H9 (cell line): ENCODE measurements around the gene TBC1D22A. TPM values are rescaled to one million over a fixed set of nuclear protein-coding genes. Genes with fewer than 3 reads are reported as not detected.

ENCODE experiments used
- DNase-seq: peaks from one replicate; pipeline ENCODE4 v3.0.0-alpha.2; 2017
- H2AFZ ChIP-seq: one replicate; pipeline ENCODE4 v1.6.1; 2013; ENCODE audit warnings: mild to moderate bottlenecking, low read length, control low read depth, moderate library complexity
- H2AK5ac ChIP-seq: 2 replicates; pipeline ENCODE4 v1.6.1; 2013; ENCODE audit warnings: low read length, control low read depth, mixed read lengths; ENCODE audit not compliant: insufficient read length
- H2BK120ac ChIP-seq: one replicate; pipeline ENCODE4 v1.6.1; 2013; ENCODE audit warnings: low read depth, mild to moderate bottlenecking, low read length, control low read depth, inconsistent platforms; ENCODE audit not compliant: poor library complexity, severe bottlenecking
- H2BK12ac ChIP-seq: 2 replicates; pipeline ENCODE4 v1.6.1; 2013; ENCODE audit warnings: low read length, control low read depth, mixed read lengths, low read depth; ENCODE audit not compliant: insufficient read length
- H2BK15ac ChIP-seq: 2 replicates; pipeline ENCODE4 v1.6.1; 2013; ENCODE audit warnings: low read depth, low read length, control low read depth
- H2BK20ac ChIP-seq: one replicate; pipeline ENCODE4 v1.6.1; 2013; ENCODE audit warnings: low read depth, mild to moderate bottlenecking, low read length, control low read depth, inconsistent platforms; ENCODE audit not compliant: poor library complexity, severe bottlenecking
- H2BK5ac ChIP-seq: 2 replicates; pipeline ENCODE4 v1.6.1; 2013; ENCODE audit warnings: low read length, control low read depth, mixed read lengths; ENCODE audit not compliant: insufficient read length
- H3K14ac ChIP-seq: 2 replicates; pipeline ENCODE4 v1.6.1; 2013; ENCODE audit warnings: low read length, control low read depth; ENCODE audit not compliant: insufficient read depth
- H3K18ac ChIP-seq: 2 replicates; pipeline ENCODE4 v1.6.1; 2013; ENCODE audit warnings: low read depth, mild to moderate bottlenecking, mixed read lengths, low read length, control low read depth; ENCODE audit not compliant: insufficient read length
- H3K23ac ChIP-seq: 2 replicates; pipeline ENCODE4 v1.6.1; 2013; ENCODE audit warnings: low read length, control low read depth, mixed read lengths, low read depth; ENCODE audit not compliant: insufficient read length
- H3K23me2 ChIP-seq: 2 replicates; pipeline ENCODE4 v1.6.1; 2013; ENCODE audit warnings: low read depth, mild to moderate bottlenecking, mixed read lengths, low read length, control low read depth; ENCODE audit not compliant: insufficient read length, poor library complexity, severe bottlenecking
- H3K27ac ChIP-seq: 2 replicates; pipeline ENCODE4 v1.5.1; 2013; ENCODE audit warnings: low read length, control low read depth, mixed read lengths, low read depth; ENCODE audit not compliant: insufficient read length
- H3K27me3 ChIP-seq: 2 replicates; pipeline ENCODE4 v1.6.1; 2013; ENCODE audit warnings: low read length, control low read depth, inconsistent platforms; ENCODE audit not compliant: insufficient read depth
- H3K4ac ChIP-seq: 2 replicates; pipeline ENCODE4 v1.6.1; 2013; ENCODE audit warnings: low read depth, mild to moderate bottlenecking, control low read depth, inconsistent platforms, low read length, moderate library complexity
- H3K4me1 ChIP-seq: 2 replicates; pipeline ENCODE4 v1.6.1; 2013; ENCODE audit warnings: low read length, control low read depth, inconsistent platforms; ENCODE audit not compliant: insufficient read depth
- H3K4me2 ChIP-seq: 2 replicates; pipeline ENCODE4 v1.6.1; 2013; ENCODE audit warnings: low read length, control low read depth, mixed read lengths; ENCODE audit not compliant: insufficient read length, insufficient read depth
- H3K56ac ChIP-seq: 2 replicates; pipeline ENCODE4 v1.6.1; 2013; ENCODE audit warnings: low read depth, mild to moderate bottlenecking, mixed read lengths, low read length, control low read depth; ENCODE audit not compliant: insufficient read length
- H3K79me1 ChIP-seq: 2 replicates; pipeline ENCODE4 v1.6.1; 2013; ENCODE audit warnings: low read depth, mild to moderate bottlenecking, moderate library complexity, low read length, control low read depth, inconsistent platforms; ENCODE audit not compliant: insufficient read depth, poor library complexity, severe bottlenecking
- H3K79me2 ChIP-seq: 2 replicates; pipeline ENCODE4 v1.6.1; 2013; ENCODE audit warnings: low read length, control low read depth, inconsistent platforms; ENCODE audit not compliant: insufficient read depth
- H3K9ac ChIP-seq: 2 replicates; pipeline ENCODE4 v1.6.1; 2013; ENCODE audit warnings: low read length, control low read depth, mixed read lengths; ENCODE audit not compliant: insufficient read length; ENCODE audit errors: extremely low read depth
- H3K9me3 ChIP-seq: one replicate; pipeline ENCODE4 v1.6.1; 2013; ENCODE audit warnings: low read depth, low read length, inconsistent platforms; ENCODE audit not compliant: control insufficient read depth
- H3T11ph ChIP-seq: one replicate; pipeline ENCODE4 v1.6.1; 2013; ENCODE audit warnings: mild to moderate bottlenecking, low read length, control low read depth, inconsistent platforms
- H4K20me1 ChIP-seq: one replicate; pipeline ENCODE4 v1.6.1; 2013; ENCODE audit not compliant: control insufficient read depth, insufficient read length, insufficient read depth
- H4K5ac ChIP-seq: 2 replicates; pipeline ENCODE4 v1.6.1; 2013; ENCODE audit warnings: low read depth, mild to moderate bottlenecking, mixed read lengths, low read length, control low read depth; ENCODE audit not compliant: insufficient read length
- H4K8ac ChIP-seq: replicated peaks from 2 replicates; pipeline ENCODE4 v1.6.1; 2013; ENCODE audit warnings: low read length, control low read depth, mixed read lengths, low read depth; ENCODE audit not compliant: insufficient read length
- H4K91ac ChIP-seq: 2 replicates; pipeline ENCODE4 v1.6.1; 2013; ENCODE audit warnings: low read depth, mild to moderate bottlenecking, moderate library complexity, mixed read lengths, low read length, control low read depth; ENCODE audit not compliant: insufficient read length
- H3K27ac Mint-ChIP-seq, 3 experiments: 2 replicates in 2 of 3; 3 replicates in 1 of 3; pipeline ENCODE4 v1.8.0; 2020 to 2021; ENCODE audit warnings: mixed read lengths in 3 of 3, mild to moderate bottlenecking in 1 of 3, moderate library complexity in 1 of 3
- H3K27me3 Mint-ChIP-seq: 2 replicates; pipeline ENCODE4 v1.8.0; 2021; ENCODE audit warnings: low read depth, mild to moderate bottlenecking, moderate library complexity, mixed read lengths
- H3K36me3 Mint-ChIP-seq, 3 experiments: 2 replicates in 2 of 3; 3 replicates in 1 of 3; pipeline ENCODE4 v1.8.0; 2020 to 2021; ENCODE audit warnings: low read depth in 3 of 3, mixed read lengths in 3 of 3; ENCODE audit not compliant: insufficient read depth in 1 of 3
- H3K4me1 Mint-ChIP-seq, 2 experiments: 2 replicates each; pipeline ENCODE4 v1.8.0; 2020; ENCODE audit warnings: mixed read lengths in 2 of 2
- H3K4me3 Mint-ChIP-seq, 2 experiments: 2 replicates in 1 of 2; 3 replicates in 1 of 2; pipeline ENCODE4 v1.8.0; 2020 to 2021; ENCODE audit warnings: mild to moderate bottlenecking in 2 of 2, mixed read lengths in 2 of 2, moderate library complexity in 1 of 2
- H3K9me3 Mint-ChIP-seq, 2 experiments: 2 replicates in 1 of 2; 3 replicates in 1 of 2; pipeline ENCODE4 v1.8.0; 2020; ENCODE audit warnings: mild to moderate bottlenecking in 2 of 2, mixed read lengths in 2 of 2, moderate library complexity in 1 of 2
- CTCF ChIP-seq: fragments of 200-600 bp; sonication (generic); conservative IDR thresholded peaks from 3 replicates; pipeline ENCODE4 v1.8.0; 2021; ENCODE audit warnings: antibody characterized with exemption, mild to moderate bottlenecking
- WGBS: extraction: QIAGEN DNeasy Blood & Tissue Kit; methylation state at CpG from one replicate; pipeline ENCODE4 v1.1.7; 2013; ENCODE audit warnings: missing lambda C conversion rate, low lambda C conversion rate, mixed read lengths; ENCODE audit not compliant: insufficient read length; ENCODE audit errors: extremely low coverage; 5-methylcytosine and 5-hydroxymethylcytosine counted together
- total RNA-seq: library from RNA; stranded (reverse); gene quantifications from 2 replicates; pipeline ENCODE4 v1.2.1, GENCODE V29; 2021

Gene TBC1D22A
- total RNA-seq, 1 experiment from 2014 or later: 20.8 TPM

GRCh38 chr22:46935506-46936377 is 173.3 kb downstream of the TBC1D22A start:
- DNase-seq: no peak

More at GRCh38 chr22:46935506-46936377, 173.3 kb downstream of the TBC1D22A start:
- no peak overlapping the region for H3K4me3 Mint-ChIP-seq
- Histone ChIP-seq H3K4me1 (no peaks in the 10 kb centered on the region; the same call in 1 of the 2 replicates), H2BK120ac (no peak overlapping the region), H3K23ac (no peak overlapping the region), H2BK5ac (no peak overlapping the region), H3K4ac (no peak overlapping the region), H3K27me3 (no peaks in the 10 kb centered on the region), H2BK12ac (no peak overlapping the region), H3K9me3 (no peaks in the 10 kb centered on the region), H3K56ac (no peak overlapping the region), H3K23me2 (no peaks in the 10 kb centered on the region), H3K9ac (no peak overlapping the region), H4K20me1 (no peaks in the 10 kb centered on the region), H4K5ac (no peak overlapping the region), H3K14ac (no peak overlapping the region), H2BK20ac (no peak overlapping the region), H3K79me1 (no peaks in the 10 kb centered on the region), H2AK5ac (no peak overlapping the region), H3T11ph (no peak overlapping the region), H2BK15ac (no peak overlapping the region), H3K27ac (no peak overlapping the region), H3K79me2 (no peaks in the 10 kb centered on the region), H4K8ac (no peak overlapping the region), H4K91ac (no peak overlapping the region), H3K4me2 (no peak overlapping the region), H2AFZ (no peak overlapping the region), H3K18ac (no peak overlapping the region)
- TF ChIP-seq CTCF: no peak
- no CpG with 5 or more reads among the region's 24 CpGs for WGBS
- peaks cover 0 to 3% (median 2%) of the 10 kb centered on the region in 3 experiments; a peak in 2 of 7 replicates for H3K36me3 Mint-ChIP-seq
- H3K27ac Mint-ChIP-seq: peak overlapping the region; percentile 52 to 78 (median 77); a peak in 4 of 7 replicates
- no peaks in the 10 kb centered on the region for H3K9me3 Mint-ChIP-seq
- H3K4me1 Mint-ChIP-seq: peaks cover 7 to 22% of the 10 kb centered on the region in 2 experiments
- no peaks in the 10 kb centered on the region for H3K27me3 Mint-ChIP-seq
